ENCODE results near the gene AJAP1.
"Not testable (repeated sequence)": the region's sequence is repeated elsewhere in the genome, so short reads cannot be mapped to it uniquely, and the experiment has no call there.

The AJAP1 gene

GRCh38 chr1:4665456-4665855 lies 11.0 kb downstream of the AJAP1 start:
- TF ChIP-seq, protein P1, sequence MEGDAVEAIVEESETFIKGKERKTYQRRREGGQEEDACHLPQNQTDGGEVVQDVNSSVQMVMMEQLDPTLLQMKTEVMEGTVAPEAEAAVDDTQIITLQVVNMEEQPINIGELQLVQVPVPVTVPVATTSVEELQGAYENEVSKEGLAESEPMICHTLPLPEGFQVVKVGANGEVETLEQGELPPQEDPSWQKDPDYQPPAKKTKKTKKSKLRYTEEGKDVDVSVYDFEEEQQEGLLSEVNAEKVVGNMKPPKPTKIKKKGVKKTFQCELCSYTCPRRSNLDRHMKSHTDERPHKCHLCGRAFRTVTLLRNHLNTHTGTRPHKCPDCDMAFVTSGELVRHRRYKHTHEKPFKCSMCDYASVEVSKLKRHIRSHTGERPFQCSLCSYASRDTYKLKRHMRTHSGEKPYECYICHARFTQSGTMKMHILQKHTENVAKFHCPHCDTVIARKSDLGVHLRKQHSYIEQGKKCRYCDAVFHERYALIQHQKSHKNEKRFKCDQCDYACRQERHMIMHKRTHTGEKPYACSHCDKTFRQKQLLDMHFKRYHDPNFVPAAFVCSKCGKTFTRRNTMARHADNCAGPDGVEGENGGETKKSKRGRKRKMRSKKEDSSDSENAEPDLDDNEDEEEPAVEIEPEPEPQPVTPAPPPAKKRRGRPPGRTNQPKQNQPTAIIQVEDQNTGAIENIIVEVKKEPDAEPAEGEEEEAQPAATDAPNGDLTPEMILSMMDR (IDR thresholded peaks at IDR 0.05; ENCODE audit: low read depth, low read length), result no peak
- H3K4me3 ChIP-seq (ENCODE audit: low read depth, low read length), result no peak overlapping the region

- H3K4me3 ChIP-seq (ENCODE audit: low read depth, low read length), result not testable (repeated sequence)
These were observed 12.3 kb downstream of the AJAP1 start for GRCh38 chr1:4666683-4667082.

DNA sequence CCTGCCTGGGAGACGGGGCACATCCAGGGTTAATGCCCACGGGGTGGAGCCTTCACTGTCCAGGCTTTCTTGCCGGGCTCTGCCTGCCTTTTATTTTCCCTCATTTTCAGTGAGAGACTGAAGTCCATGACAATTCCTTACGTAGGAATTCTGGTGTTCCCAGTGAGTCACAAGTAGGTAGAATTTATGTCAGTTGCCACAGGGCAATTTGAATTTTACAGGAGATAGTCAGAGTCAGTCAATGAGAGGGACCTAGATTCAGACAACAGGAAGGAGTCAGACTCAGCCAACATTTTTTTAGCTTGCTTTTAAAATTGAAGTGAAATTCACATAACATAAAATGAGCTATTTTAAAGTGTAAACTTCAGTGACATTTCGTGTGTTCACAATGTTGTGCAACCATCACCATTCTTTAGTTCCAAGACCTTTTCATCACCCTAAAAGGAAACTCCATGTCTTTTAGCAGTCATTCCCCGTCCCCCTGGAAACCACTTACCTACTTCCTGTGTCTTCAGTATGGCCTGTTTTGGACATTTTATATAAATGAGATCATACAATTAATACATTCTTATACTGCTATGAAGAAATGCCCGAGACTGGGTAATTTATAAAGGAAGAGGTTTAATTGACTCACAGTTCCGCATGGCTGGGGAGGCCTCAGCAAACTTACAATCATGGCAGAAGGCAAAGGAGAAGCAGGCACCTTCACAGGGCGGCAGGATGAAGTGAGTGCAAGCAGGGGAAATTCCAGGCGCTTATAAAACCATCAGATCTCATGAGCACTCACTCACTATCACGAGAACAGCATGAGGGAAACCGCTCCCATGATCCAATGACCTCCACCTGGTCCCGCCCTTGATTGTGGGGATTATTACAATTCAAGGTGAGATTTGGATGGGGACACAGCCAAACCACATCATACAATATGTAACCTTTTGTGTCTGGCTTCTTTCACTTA lies 14.6 kb downstream of the AJAP1 start:
- no peak overlapping the region for H3K4me3 ChIP-seq (ENCODE audit: low read depth, low read length)
- TF ChIP-seq, protein P1 (IDR thresholded peaks at IDR 0.05; ENCODE audit: low read depth, low read length), result no peak

DNA sequence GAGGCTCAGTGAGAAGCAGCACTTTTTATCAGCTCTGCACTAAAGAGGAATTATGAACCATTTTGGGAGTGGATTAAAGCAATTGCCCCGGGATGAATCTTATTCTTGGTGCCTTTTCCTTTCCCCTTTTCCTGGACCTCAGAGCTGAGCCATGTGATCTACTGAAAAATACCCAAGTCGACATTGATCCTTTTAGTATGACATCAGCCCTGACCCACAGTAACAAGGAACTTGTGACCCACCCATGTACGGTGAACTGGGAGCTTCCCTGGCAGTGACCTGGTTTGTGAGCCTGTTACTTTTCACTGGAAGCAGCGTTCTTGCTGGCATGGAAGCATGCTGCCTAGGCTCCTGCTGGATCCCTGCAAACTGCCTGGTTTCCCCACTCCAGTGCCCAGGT lies 15.9 kb downstream of the AJAP1 start:
- no peak overlapping the region for H3K4me3 ChIP-seq (ENCODE audit: low read depth, low read length)
- TF ChIP-seq, protein P1 (IDR thresholded peaks at IDR 0.05; ENCODE audit: low read depth, low read length), result no peak

GRCh38 chr1:4671828-4672227 lies 17.4 kb downstream of the AJAP1 start:
- TF ChIP-seq, protein P1 (IDR thresholded peaks at IDR 0.05; ENCODE audit: low read depth, low read length), result no peak
- H3K4me3 ChIP-seq (ENCODE audit: low read depth, low read length), result no peak overlapping the region

DNA sequence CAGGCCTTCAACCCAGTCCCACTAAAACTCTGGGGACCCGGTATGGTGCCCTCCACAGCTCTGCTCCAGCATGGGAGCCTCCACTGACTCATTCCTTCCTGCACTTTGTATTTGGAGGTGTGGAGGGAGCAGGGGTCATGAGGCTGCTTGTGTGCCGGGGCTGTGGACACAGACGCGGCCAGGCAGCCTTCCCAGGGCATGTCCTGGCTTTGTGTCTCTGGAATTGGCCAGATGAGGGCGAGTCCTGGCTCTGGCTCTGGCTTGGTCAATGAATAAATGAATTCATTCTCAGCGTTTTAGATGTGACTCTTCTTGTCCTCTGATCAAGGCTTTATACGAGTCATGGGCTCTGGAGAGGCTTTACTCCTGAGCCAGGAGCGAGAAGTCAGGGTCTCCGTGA lies 19.1 kb downstream of the AJAP1 start:
- TF ChIP-seq, protein P1 (IDR thresholded peaks at IDR 0.05; ENCODE audit: low read depth, low read length), result no peak
- no peak overlapping the region for H3K4me3 ChIP-seq (ENCODE audit: low read depth, low read length)

DNA sequence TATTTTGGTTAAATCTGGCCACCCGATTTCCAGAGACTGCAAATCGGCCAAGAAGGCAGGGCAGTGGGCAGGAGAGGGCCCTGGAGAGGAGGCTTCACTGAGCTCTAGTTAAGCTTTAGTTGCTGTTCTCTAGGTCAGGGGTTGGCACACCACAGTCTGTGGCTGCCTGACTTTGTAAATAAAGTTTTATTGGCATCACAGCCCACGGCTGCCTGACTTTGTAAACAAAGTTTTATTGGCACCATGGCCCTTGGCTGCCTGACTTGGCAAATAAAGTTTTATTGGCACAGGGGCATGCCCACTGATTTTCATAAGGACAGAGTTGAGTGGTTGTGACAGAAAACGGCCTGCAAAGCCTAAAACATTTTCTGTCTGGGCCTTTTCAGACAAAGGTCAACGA lies 19.7 kb downstream of the AJAP1 start:
- H3K4me3 ChIP-seq (ENCODE audit: low read depth, low read length), result no peak overlapping the region
- TF ChIP-seq, protein P1 (IDR thresholded peaks at IDR 0.05; ENCODE audit: low read depth, low read length), result no peak
